ENCODE measurements around the gene TLCD5.

TLCD5 gene

DNA sequence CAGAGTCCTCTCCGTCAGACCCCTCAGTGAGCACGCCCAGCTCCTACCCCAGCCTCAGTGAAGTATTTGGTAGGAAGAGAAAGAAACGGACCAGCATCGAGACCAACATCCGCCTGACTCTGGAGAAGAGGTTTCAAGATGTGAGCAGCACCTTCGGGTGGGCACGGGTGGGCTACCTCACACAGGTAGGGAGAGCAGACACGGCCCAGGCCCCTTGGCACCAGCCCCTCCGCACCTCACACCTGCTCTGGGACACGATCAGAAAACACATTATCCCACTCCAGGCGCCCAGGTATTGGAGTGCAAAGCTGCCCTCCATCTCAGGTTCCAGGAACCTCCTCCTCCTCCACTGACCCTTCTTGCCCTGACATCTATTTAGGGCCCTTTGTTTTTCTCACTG, 17.6 kb upstream of the TLCD5 start:
- Histone ChIP-seq H3K36me3 (no peaks in the 10 kb centered on the region), H3K4me3 (ENCODE audit: low read depth in 1 of 2, low read length in 1 of 2) (no peak overlapping the region), H3K9me3 (no peaks in the 10 kb centered on the region), H3K27me3 (peaks cover 50% of the 10 kb centered on the region), H3K27ac (no peak overlapping the region), H3K4me1 (ENCODE audit: control insufficient read depth in 1 of 2, insufficient read depth in 1 of 2, low read depth in 1 of 2, low read length in 1 of 2) (no peaks in the 10 kb centered on the region)
- TF ChIP-seq, protein P1, sequence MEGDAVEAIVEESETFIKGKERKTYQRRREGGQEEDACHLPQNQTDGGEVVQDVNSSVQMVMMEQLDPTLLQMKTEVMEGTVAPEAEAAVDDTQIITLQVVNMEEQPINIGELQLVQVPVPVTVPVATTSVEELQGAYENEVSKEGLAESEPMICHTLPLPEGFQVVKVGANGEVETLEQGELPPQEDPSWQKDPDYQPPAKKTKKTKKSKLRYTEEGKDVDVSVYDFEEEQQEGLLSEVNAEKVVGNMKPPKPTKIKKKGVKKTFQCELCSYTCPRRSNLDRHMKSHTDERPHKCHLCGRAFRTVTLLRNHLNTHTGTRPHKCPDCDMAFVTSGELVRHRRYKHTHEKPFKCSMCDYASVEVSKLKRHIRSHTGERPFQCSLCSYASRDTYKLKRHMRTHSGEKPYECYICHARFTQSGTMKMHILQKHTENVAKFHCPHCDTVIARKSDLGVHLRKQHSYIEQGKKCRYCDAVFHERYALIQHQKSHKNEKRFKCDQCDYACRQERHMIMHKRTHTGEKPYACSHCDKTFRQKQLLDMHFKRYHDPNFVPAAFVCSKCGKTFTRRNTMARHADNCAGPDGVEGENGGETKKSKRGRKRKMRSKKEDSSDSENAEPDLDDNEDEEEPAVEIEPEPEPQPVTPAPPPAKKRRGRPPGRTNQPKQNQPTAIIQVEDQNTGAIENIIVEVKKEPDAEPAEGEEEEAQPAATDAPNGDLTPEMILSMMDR (IDR thresholded peaks at IDR 0.05): no peak

DNA sequence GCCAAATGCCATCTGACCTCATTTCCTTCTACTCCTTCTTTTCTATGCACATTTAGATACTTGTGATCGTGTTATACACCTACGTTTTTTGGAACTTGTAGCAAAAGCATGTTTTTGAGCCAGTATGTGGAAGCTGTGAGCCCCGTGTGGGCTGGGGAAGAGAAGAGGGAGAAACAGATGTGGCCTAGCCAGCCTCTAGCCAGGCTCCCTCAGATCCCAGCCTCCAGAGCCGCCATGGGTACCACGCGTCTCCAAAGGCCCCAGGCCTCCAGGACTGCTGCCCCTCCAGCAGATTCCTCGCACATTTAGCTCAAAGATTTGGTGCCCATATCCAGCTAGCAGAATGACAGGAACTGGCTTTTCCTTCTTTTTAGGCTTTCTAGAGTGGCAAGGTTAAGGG, 17.0 kb upstream of the TLCD5 start:
- Histone ChIP-seq H3K4me3 (ENCODE audit: low read depth in 1 of 2, low read length in 1 of 2) (no peak overlapping the region), H3K27ac (no peak overlapping the region), H3K36me3 (no peaks in the 10 kb centered on the region), H3K9me3 (no peaks in the 10 kb centered on the region), H3K27me3 (peaks cover 52% of the 10 kb centered on the region), H3K4me1 (ENCODE audit: control insufficient read depth in 1 of 2, insufficient read depth in 1 of 2, low read depth in 1 of 2, low read length in 1 of 2) (no peaks in the 10 kb centered on the region)
- TF ChIP-seq, protein P1 (IDR thresholded peaks at IDR 0.05): no peak

DNA sequence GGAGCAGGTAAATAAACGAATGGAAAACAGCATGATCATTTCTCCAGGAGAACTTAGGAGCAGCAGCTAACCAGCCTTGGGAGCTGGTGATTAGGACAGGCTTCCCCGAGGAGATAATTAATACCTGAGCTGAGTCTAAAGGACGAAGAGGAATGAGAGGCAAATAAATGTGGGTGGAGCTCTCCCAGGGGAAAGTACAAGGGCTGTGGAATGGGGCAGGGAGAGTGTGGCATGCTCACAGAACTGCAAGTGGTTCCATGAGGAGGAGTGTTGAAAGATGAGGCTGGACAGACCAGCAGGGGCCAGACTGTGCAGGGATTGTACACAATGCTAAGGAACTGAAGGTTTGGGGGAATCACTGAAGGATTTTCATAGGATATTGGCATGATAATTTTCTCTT, 14.2 kb upstream of the TLCD5 start:
- Histone ChIP-seq H3K36me3 (no peaks in the 10 kb centered on the region), H3K9me3 (no peaks in the 10 kb centered on the region), H3K4me1 (ENCODE audit: control insufficient read depth in 1 of 2, insufficient read depth in 1 of 2, low read depth in 1 of 2, low read length in 1 of 2) (no peaks in the 10 kb centered on the region), H3K27me3 (peaks cover 59% of the 10 kb centered on the region), H3K4me3 (ENCODE audit: low read depth in 1 of 2, low read length in 1 of 2) (no peak overlapping the region), H3K27ac (no peak overlapping the region)
- TF ChIP-seq, protein P1 (IDR thresholded peaks at IDR 0.05): no peak

GRCh38 chr11:120314861-120315260, 10.2 kb upstream of the TLCD5 start:
- H3K9me3 ChIP-seq: no peaks in the 10 kb centered on the region
- H3K27ac ChIP-seq: no peak overlapping the region
- no peaks in the 10 kb centered on the region for H3K36me3 ChIP-seq
- TF ChIP-seq, protein P1 (IDR thresholded peaks at IDR 0.05): no peak
- H3K4me3 ChIP-seq (ENCODE audit: low read depth in 1 of 2, low read length in 1 of 2): no peak overlapping the region
- peaks cover 79% of the 10 kb centered on the region for H3K27me3 ChIP-seq
- H3K4me1 ChIP-seq (ENCODE audit: control insufficient read depth in 1 of 2, insufficient read depth in 1 of 2, low read depth in 1 of 2, low read length in 1 of 2): no peaks in the 10 kb centered on the region

- Histone ChIP-seq H3K27me3 (peaks cover 77% of the 10 kb centered on the region), H3K9me3 (no peaks in the 10 kb centered on the region), H3K4me1 (ENCODE audit: control insufficient read depth in 1 of 2, insufficient read depth in 1 of 2, low read depth in 1 of 2, low read length in 1 of 2) (no peaks in the 10 kb centered on the region), H3K4me3 (ENCODE audit: low read depth in 1 of 2, low read length in 1 of 2) (no peak overlapping the region), H3K27ac (no peak overlapping the region), H3K36me3 (no peaks in the 10 kb centered on the region)
- TF ChIP-seq, protein P1 (IDR thresholded peaks at IDR 0.05): no peak
Measured at GRCh38 chr11:120316880-120317688, 8.0 kb upstream of the TLCD5 start.

Measured in neutrophil (primary cell).